Naive thymus-derived CD8-positive, alpha-beta T cell (primary cell): Measurements from ENCODE around the gene CGB7. TPM values are rescaled to one million over a fixed set of nuclear protein-coding genes. Genes with fewer than 3 reads are reported as not detected.
"Not testable (repeated sequence)": the region's sequence is repeated elsewhere in the genome, so short reads cannot be mapped to it uniquely, and the experiment has no call there.

Source experiments
- ATAC-seq, 2 donors: fragments of 150-1000 bp; cut with Tn5 transposase in 1 of 2; sonication (Bioruptor Pico), chemical (Tn5 transposase) in 1 of 2; 1 replicate in 1 of 2; 2 replicates in 1 of 2; pipeline ENCODE4 v1.10.0; 2021; ENCODE audit warnings: mild to moderate bottlenecking in 2 of 2, moderate library complexity in 2 of 2
- POLR2A ChIA-PET: fragments of 350-600 bp; sonication (Branson Sonifier 250); formaldehyde crosslinking; loops from one replicate; lab custom pipeline; 2021; ENCODE audit warnings: antibody characterized with exemption; lab: Charles Lee
- DNase-seq, 10 donors: peaks; one replicate each; pipeline versions ENCODE4 v3.0.0 to v3.0.0-alpha.2; 2020 to 2022
- H3K27ac Mint-ChIP-seq, 10 donors: one replicate each; pipeline ENCODE4 v1.8.0; 2020 to 2022; ENCODE audit warnings: mild to moderate bottlenecking in 10 of 10, mixed read lengths in 10 of 10, moderate library complexity in 4 of 10, inconsistent platforms in 1 of 10
- H3K27me3 Mint-ChIP-seq, 5 donors: one replicate each; pipeline ENCODE4 v1.8.0; 2021 to 2022; ENCODE audit warnings: mixed read lengths in 5 of 5
- H3K36me3 Mint-ChIP-seq, 3 donors: one replicate each; pipeline ENCODE4 v1.8.0; 2020 to 2022; ENCODE audit warnings: mixed read lengths in 3 of 3, mild to moderate bottlenecking in 2 of 3, inconsistent platforms in 1 of 3
- H3K4me1 Mint-ChIP-seq, 4 donors: one replicate each; pipeline ENCODE4 v1.8.0; 2021 to 2022; ENCODE audit warnings: mixed read lengths in 4 of 4
- H3K4me3 Mint-ChIP-seq, 10 donors: one replicate each; pipeline ENCODE4 v1.8.0; 2020 to 2022; ENCODE audit warnings: mild to moderate bottlenecking in 10 of 10, mixed read lengths in 10 of 10, moderate library complexity in 6 of 10, inconsistent platforms in 1 of 10
- H3K9me3 Mint-ChIP-seq, 9 donors: one replicate each; pipeline ENCODE4 v1.8.0; 2020 to 2022; ENCODE audit warnings: mixed read lengths in 9 of 9, mild to moderate bottlenecking in 3 of 9, inconsistent platforms in 1 of 9, moderate library complexity in 1 of 9
- polyA plus RNA-seq, 3 donors: library from polyadenylated mRNA; unstranded; fragments of 300-500 nt; fragmentation: Illumina TruSeq; gene quantifications; one replicate each; pipeline ENCODE4 v1.2.3, GENCODE V29; 2021
- total RNA-seq, 8 experiments: library from RNA in 2 of 8; stranded (reverse) in 2 of 8; gene quantifications; one replicate each; pipeline ENCODE4 v1.2.3 and lab custom pipeline; 2021 to 2026

The CGB7 gene
- total and polyA plus RNA-seq, 5 experiments from 2014 or later: not detected

DNA sequence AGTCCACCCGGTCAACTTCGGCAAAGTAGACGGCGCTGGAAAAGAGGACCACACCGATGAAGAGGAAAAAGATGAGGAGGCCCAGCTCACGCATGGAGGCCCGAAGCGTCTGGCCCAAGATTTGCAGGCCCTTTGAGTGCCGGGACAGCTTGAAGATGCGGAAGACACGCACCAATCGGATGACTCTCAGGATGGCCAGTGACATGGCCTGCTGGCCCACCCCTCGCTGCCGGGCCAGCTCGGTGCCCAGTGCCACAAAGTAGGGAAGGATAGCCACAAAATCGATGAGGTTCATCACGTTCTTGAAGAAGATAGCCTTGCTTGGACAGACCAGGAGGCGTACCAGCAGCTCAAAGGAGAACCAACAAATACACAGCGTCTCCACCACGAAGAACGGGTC lies 12.9 kb upstream of the CGB7 start:
- Mint-ChIP-seq H3K27me3 (peaks cover 41 to 80% (median 70%) of the 10 kb centered on the region in 5 donors), H3K4me3 (peak overlapping the region in 4 of 10 donors; percentile 3 to 60 (median 46)), H3K9me3 (peaks cover 0 to 15% (median 0%) of the 10 kb centered on the region in 9 donors), H3K36me3 (peaks cover 0 to 26% (median 9%) of the 10 kb centered on the region in 3 donors), H3K4me1 (peaks cover 10 to 18% (median 13%) of the 10 kb centered on the region in 4 donors), H3K27ac (no peak overlapping the region)
- POLR2A ChIA-PET: interaction anchor here (0.6 kb wide), 1 partner anchor 179 kb away, joined by 3 read pairs; no protein-coding TSS in a partner anchor
- no peak for ATAC-seq
- no peak for DNase-seq

DNA sequence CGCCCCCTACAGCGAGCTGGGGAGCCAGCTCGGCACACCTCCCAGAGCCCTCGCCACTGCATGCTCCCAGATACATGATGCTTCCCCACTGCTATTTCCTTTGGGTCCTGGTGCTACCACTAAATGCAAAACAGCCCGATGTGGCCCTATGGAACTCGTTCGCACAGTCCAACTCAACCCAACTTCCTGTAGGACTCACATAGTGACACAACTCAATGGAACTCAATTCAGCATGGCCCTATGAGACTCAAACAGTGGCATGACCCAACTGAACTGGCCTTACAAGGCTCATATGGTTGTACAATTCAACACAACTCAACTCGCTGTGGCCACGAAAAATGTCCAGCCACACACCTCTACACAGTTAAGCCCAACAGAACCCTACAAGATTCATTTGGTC lies 11.5 kb upstream of the CGB7 start:
- no peak for ATAC-seq
- H3K27ac Mint-ChIP-seq: no peak overlapping the region
- POLR2A ChIA-PET: interaction anchor here (0.6 kb wide), 1 partner anchor 155 kb away, joined by 4 read pairs; no protein-coding TSS in a partner anchor
- H3K4me3 Mint-ChIP-seq: no peak overlapping the region
- H3K36me3 Mint-ChIP-seq: peaks cover 0 to 26% (median 9%) of the 10 kb centered on the region in 3 donors
- H3K4me1 Mint-ChIP-seq: peaks cover 8 to 15% (median 13%) of the 10 kb centered on the region in 4 donors
- no peak for DNase-seq
- peaks cover 39 to 78% (median 66%) of the 10 kb centered on the region in 5 donors for H3K27me3 Mint-ChIP-seq
- H3K9me3 Mint-ChIP-seq: peaks cover 0 to 15% (median 0%) of the 10 kb centered on the region in 9 donors

DNA sequence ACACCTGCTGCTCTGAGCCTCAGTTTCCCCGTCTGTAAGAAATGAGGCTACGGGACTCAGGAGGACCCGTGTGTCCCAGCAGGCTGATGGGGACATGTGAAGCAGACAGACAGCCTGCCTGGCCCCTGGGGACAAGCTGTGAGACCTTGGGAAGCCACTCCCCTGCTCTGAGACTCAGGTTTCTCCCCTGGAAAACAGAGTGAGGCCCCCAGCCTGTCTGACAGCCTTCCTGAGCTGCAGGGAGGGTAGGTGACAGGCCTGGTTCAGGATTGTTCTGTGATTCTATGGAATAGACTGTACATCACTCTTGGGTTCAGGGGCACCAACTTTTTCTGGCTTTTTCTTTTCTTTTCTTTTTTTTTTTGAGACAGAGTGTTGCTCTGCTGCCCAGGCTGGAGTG lies 10.0 kb upstream of the CGB7 start:
- DNase-seq (no peak), ATAC-seq (no peak)
- Mint-ChIP-seq H3K4me1 (peaks cover 0 to 7% (median 3%) of the 10 kb centered on the region in 4 donors), H3K4me3 (no peak overlapping the region), H3K27me3 (peaks cover 28 to 75% (median 56%) of the 10 kb centered on the region in 5 donors), H3K9me3 (peaks cover 0 to 15% (median 0%) of the 10 kb centered on the region in 9 donors), H3K36me3 (peaks cover 0 to 15% (median 0%) of the 10 kb centered on the region in 3 donors), H3K27ac (no peak overlapping the region)
- POLR2A ChIA-PET: no interaction called here

DNA sequence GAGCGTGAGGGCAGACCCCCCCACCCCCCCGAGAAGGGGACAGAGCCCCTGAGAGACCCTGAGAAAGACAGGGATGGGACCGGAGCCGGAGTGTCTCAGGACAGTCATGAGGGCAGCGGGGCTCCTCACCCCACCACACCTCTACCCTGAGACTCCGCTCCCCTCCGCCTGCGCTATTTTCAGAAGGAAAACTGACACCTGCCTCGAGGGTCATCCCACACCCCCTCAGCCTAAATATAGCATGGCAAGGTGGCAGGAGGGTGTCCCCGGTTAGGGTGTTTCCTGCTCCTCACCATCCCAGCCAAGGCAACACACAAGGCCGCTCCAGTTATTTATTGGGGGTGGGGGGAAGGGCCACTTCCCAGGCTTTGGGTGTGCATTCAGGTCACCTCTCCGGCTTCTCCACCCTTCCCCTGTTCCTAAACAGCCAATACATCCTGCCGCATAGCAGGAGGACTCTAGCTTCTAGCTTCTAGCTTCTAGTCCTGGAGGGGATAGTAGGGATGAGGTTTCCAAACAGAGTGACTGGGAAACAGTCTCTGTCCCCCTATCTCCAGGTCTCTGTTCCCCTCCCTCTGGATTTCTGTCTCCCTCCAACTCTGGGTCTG lies 8.5 kb upstream of the CGB7 start:
- POLR2A ChIA-PET: no interaction called here
- Mint-ChIP-seq H3K27ac (no peak overlapping the region), H3K27me3 (peaks cover 27 to 71% (median 53%) of the 10 kb centered on the region in 5 donors), H3K36me3 (peaks cover 0 to 15% (median 0%) of the 10 kb centered on the region in 3 donors), H3K4me3 (peak overlapping the region in 2 of 10 donors; percentile 36 to 57), H3K9me3 (peaks cover 0 to 15% (median 0%) of the 10 kb centered on the region in 9 donors), H3K4me1 (peaks cover 0 to 5% (median 1%) of the 10 kb centered on the region in 4 donors)
- DNase-seq (no peak), ATAC-seq (no peak)

DNA sequence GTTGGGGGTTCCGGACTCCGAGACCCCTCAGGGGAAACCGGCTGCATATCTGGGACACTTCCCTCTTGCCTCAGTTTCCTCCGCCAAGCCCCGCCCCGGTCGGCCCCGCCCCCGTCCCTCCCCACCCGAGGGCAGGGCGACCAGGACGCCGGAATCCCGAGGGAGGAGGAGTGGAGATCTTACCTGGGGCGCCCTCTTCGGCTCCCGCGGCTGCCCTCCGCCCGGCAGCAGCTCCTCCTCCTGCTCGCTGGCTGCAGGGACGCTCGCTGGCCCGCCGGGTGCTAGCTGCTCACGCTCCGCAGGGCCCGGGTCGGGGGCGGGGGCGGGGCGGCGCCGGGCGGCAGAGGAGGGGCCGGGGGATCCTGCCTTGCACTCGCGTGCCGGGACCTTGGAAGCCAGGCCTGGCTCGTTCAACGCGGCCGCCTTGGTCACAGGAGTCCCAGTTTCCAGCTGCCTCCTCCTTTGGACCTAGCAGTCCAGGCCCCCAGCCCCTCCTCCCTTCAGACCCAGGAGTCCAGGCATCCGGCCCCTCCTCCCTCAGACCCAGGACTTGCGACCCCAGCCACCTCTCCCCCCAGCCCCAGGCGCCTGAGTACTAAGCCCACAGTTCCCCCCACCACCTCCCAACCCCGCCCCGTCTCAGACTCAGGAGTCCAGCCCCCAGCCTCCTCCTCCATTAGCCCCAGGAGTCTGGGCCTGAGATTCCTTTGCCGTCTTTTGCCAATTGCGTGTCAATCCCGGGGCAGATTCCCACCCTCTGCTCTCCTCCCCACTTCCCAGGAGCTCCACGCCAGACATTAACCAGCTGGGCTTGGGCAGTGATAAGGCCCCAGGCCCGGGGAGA lies 7.4 kb upstream of the CGB7 start, which contains the start of gene NTF4:
Gene NTF4 (minus strand): TSS at position 51 of the 844 bp plus-strand sequence. CDS start 2,821 bp downstream, outside the sequence.
- Mint-ChIP-seq H3K36me3 (peaks cover 0 to 9% (median 0%) of the 10 kb centered on the region in 3 donors), H3K27ac (peak within 1 kb of the TSS in 2 of 10 donors; percentile 37 to 79), H3K9me3 (peaks cover 0 to 9% (median 0%) of the 10 kb centered on the region in 9 donors), H3K4me3 (peak within 1 kb of the TSS in 5 of 10 donors; percentile 20 to 42 (median 26)), H3K27me3 (peaks cover 27 to 67% (median 51%) of the 10 kb centered on the region in 5 donors), H3K4me1 (peaks cover 0 to 5% (median 0%) of the 10 kb centered on the region in 4 donors)
- POLR2A ChIA-PET: interaction anchor here (0.6 kb wide), 1 partner anchor 45 kb away, joined by 3 read pairs; no protein-coding TSS in a partner anchor
- ATAC-seq: peak; percentile 18 to 54
- DNase-seq: no peak

DNA sequence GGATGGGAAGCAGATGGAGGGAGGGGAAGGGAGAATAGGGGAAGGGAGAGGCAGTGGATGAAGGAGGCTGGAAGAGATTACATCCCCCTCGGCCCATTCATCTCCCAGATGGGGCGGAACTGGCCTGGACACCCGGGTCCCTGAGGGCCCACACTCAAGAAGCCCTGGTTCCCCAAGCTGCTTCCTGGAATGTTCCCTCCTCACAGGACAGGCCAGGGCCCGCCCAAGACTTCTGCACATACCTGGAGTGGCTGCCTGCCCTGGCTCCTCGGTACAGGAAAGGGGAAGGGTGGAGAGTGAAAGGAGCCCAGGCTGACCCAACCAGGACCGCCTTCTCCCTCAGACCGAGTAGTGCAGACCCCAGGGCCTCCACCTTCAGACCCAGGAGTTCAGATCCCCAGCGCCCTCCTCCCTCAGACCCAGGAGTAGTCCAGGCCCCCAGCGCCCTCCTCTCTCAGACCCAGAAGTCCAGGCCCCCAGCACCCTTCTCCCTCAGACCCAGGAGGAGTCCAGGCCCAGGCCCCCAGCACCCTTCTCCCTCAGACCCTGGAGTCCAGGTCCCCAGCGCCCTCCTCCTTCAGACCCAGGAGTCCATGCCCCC lies 6.6 kb upstream of the CGB7 start:
- peaks cover 25 to 66% (median 50%) of the 10 kb centered on the region in 5 donors for H3K27me3 Mint-ChIP-seq
- ATAC-seq: no peak
- no peak for DNase-seq
- peaks cover 0 to 5% (median under 1%) of the 10 kb centered on the region in 4 donors for H3K4me1 Mint-ChIP-seq
- no peak overlapping the region for H3K27ac Mint-ChIP-seq
- H3K36me3 Mint-ChIP-seq: peaks cover 0 to 2% (median 0%) of the 10 kb centered on the region in 3 donors
- peaks cover 0 to 3% (median 0%) of the 10 kb centered on the region in 9 donors for H3K9me3 Mint-ChIP-seq
- H3K4me3 Mint-ChIP-seq: peak overlapping the region in 2 of 10 donors; percentile 1 to 36
- POLR2A ChIA-PET: no interaction called here

DNA sequence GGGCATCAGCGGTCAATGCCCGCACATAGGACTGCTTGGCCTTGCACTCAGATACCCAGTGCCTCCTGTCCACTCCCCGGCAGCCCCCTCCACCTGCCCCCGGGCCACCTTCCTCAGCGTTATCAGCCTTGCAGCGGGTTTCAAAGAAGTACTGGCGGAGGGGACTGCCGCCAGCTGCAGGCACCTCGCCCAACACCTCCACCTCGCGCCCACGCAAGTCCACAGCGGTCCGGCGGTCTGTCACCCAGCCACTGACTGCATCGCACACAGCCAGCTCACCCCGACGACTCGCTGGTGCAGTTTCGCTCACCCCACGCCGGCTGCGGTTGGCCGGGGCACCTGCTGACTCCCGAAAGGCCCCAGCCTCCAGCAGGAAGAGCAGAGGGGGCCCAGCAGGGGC lies 3.9 kb upstream of the CGB7 start:
- no peaks in the 10 kb centered on the region for H3K36me3 Mint-ChIP-seq
- no peaks in the 10 kb centered on the region for H3K9me3 Mint-ChIP-seq
- peaks cover 18 to 68% (median 41%) of the 10 kb centered on the region in 5 donors for H3K27me3 Mint-ChIP-seq
- ATAC-seq: no peak
- POLR2A ChIA-PET: no interaction called here
- no peak for DNase-seq
- H3K4me3 Mint-ChIP-seq: no peak overlapping the region
- H3K27ac Mint-ChIP-seq: no peak overlapping the region
- peaks cover 9 to 21% (median 19%) of the 10 kb centered on the region in 4 donors for H3K4me1 Mint-ChIP-seq

DNA sequence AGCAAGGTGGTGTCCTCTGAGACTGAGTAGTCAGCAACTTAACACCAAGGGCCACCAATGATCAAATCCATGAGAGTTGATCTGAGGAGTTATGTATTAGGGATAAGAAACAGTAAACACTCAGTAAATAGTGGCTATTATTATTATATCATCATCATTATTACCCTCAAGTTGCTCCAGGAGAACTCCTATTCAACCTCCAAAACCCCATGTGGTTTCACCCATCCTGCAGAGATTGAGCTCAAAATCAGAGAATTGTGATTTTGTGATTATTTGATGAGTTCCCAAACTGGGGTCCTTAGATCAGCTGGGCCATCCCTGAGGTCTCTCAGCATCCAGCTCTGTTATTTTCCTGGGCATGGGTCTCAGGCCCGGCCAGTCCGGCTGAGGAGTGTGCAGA lies 3.5 kb upstream of the CGB7 start:
- Mint-ChIP-seq H3K4me1 (peaks cover 9 to 26% (median 20%) of the 10 kb centered on the region in 4 donors), H3K27ac (no peak overlapping the region), H3K27me3 (peaks cover 18 to 64% (median 37%) of the 10 kb centered on the region in 5 donors), H3K9me3 (no peaks in the 10 kb centered on the region), H3K36me3 (no peaks in the 10 kb centered on the region), H3K4me3 (no peak overlapping the region)
- ATAC-seq (no peak), DNase-seq (no peak)
- POLR2A ChIA-PET: no interaction called here

DNA sequence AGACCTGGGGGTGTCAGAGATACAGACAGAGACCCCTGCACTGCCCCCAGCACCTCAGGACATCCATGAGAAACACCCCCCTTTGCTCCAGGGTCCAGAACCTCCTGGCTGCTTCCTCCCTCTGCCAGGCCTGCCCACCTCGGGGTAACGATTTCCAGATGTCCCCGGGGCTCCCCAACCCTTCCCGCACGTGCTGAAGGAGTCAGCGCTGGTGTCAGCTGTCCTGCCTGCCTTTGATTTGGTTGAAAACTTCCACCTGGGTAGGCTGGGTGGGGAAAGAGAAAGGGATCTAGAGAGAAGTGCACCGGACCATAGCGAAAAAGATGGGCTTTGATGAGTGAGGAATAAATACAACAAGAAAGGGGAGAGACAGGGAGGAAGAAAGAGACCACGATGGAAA lies 1.5 kb upstream of the CGB7 start:
- POLR2A ChIA-PET: interaction anchor here (0.5 kb wide), 1 partner anchor 618 kb away, joined by 3 read pairs; the partner anchor contains the start of gene PRMT1
- no peaks in the 10 kb centered on the region for H3K36me3 Mint-ChIP-seq
- no peak for DNase-seq
- ATAC-seq: no peak
- H3K4me1 Mint-ChIP-seq: peaks cover 9 to 27% (median 18%) of the 10 kb centered on the region in 4 donors
- H3K9me3 Mint-ChIP-seq: no peaks in the 10 kb centered on the region
- peak overlapping the region in 5 of 10 donors; percentile 10 to 75 (median 50) for H3K4me3 Mint-ChIP-seq
- peaks cover 14 to 51% (median 30%) of the 10 kb centered on the region in 5 donors for H3K27me3 Mint-ChIP-seq
- H3K27ac Mint-ChIP-seq: no peak overlapping the region

DNA sequence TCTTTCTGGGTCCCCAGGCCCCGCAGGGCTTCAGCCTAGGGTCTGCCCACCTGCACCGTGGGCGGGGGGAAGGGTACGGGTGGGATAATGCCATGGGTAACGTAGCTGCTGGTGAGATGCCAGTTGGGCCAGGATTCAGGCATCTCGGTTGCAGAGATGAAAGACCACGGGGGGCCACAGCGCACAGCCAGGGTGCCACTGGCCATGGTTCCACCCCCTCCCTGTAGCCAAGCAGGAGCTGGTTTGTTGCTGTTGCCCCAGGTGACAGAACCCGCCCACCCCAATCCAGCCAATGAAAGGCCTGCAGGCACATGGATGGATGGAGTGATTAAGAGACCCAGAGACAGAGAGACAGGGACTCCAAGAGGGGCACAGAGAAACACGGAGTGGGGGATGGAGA lies 1.0 kb upstream of the CGB7 start:
- no peaks in the 10 kb centered on the region for H3K9me3 Mint-ChIP-seq
- peaks cover 9 to 27% (median 18%) of the 10 kb centered on the region in 4 donors for H3K4me1 Mint-ChIP-seq
- POLR2A ChIA-PET: interaction anchor here (0.5 to 1.1 kb wide), 2 partner anchors 56 to 619 kb away, joined by 3 read pairs; partner anchors contain the start of genes LIN7B and PRMT1
- peak overlapping the region in 7 of 10 donors; percentile 10 to 95 (median 84) for H3K4me3 Mint-ChIP-seq
- DNase-seq (peak in 1 of 10 donors; percentile 13), ATAC-seq (no peak)
- peaks cover 14 to 46% (median 29%) of the 10 kb centered on the region in 5 donors for H3K27me3 Mint-ChIP-seq
- H3K27ac Mint-ChIP-seq: no peak overlapping the region
- H3K36me3 Mint-ChIP-seq: no peaks in the 10 kb centered on the region

DNA sequence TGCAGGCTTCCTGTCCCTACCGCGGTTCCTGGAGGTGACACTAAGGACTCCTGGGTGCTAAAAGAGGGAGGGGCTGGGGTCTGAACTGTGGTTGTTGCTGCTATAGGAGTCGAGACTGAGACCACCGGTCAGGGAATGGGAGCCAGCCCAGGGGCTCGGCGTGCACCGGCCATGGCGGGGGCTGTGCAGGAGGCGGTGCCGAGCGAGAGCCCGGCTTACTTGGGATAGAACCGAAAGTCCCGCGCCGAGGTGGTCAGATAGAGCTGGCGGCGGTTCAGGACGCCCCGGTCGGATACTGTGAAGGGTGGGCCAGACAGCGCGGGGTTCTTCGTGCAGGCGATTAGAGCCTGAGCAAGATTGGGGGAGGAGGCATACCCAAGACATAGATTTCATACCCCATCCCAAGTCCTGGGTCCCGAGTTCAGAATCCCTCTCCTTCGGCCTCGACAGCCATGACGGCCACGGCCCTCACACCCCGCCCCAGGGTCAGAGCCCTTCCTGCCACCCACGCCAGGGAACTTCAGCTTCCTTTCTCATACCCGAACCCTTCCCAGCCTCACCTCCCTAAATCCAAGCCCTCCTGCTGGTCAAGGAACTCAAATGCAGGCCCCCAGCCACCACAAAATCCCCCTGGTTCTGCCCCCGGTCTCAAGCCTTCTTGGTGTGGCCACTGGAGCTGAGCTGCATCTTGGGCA lies 500 bp downstream of the CGB7 start:
- POLR2A ChIA-PET: interaction anchor here (0.6 to 1.1 kb wide), 3 partner anchors 57 to 65 kb away, joined by 3 read pairs; partner anchors contain the start of genes GYS1 and LIN7B
- H3K36me3 Mint-ChIP-seq, H3K9me3 Mint-ChIP-seq: not testable (repeated sequence)
- peaks cover 14 to 40% (median 26%) of the 10 kb centered on the region in 5 donors for H3K27me3 Mint-ChIP-seq
- DNase-seq: peak in 2 of 10 donors; percentile 3 to 15
- peak; percentile 6 to 28 for ATAC-seq
- peaks cover 9 to 27% (median 18%) of the 10 kb centered on the region in 4 donors for H3K4me1 Mint-ChIP-seq
- H3K4me3 Mint-ChIP-seq: peak overlapping the region; percentile 78 to 95 (median 90)
- H3K27ac Mint-ChIP-seq: peak overlapping the region in 3 of 10 donors; percentile 13 to 81 (median 28)
